Measurements from ENCODE around the gene KRTAP10-11. TPM values are rescaled to one million over a fixed set of nuclear protein-coding genes. Genes with fewer than 3 reads are reported as not detected.

Gene KRTAP10-11
- total and polyA plus RNA-seq, 10 donors = not detected

DNA sequence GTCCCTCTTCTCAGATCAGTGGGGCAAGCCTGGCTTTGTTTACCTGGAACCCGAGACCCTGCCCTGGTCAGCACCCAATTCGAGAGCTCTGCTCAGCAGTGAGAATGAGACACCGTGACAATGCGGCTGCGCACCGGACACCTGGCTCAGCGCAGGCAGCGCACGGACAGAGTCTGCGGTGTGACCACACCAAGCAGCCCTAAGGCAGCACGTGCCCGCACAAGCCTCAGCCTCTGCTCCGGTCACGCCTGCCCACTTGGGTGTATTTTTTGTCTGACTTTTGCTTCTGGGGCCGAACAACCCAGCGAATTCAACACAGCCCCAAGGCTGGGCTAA, 29.7 kb upstream of the KRTAP10-11 start:
- Histone ChIP-seq H3K27me3 (replicated peaks in 1 of 7) (peaks cover 0 to 41% (median 0%) of the 10 kb centered on the region in 7 donors), H3K27ac (no peak overlapping the region), H3K9me3 (peaks cover 0 to 28% (median 22%) of the 10 kb centered on the region in 8 donors), H3K36me3 (no peaks in the 10 kb centered on the region), H3K4me3 (no peak overlapping the region), H3K4me1 (peaks cover 0 to 18% (median 5%) of the 10 kb centered on the region in 6 donors)
- DNase-seq = no peak
- WGBS, 5 donors = 86 to 93% (median 86%) methylated on average over 16 of the region's 16 CpGs
- TF ChIP-seq POLR2A (IDR thresholded peaks at IDR 0.05) (no peak), POLR2AphosphoS5 (IDR thresholded peaks at IDR 0.05) (no peak)
- TF ChIP-seq, protein P1, sequence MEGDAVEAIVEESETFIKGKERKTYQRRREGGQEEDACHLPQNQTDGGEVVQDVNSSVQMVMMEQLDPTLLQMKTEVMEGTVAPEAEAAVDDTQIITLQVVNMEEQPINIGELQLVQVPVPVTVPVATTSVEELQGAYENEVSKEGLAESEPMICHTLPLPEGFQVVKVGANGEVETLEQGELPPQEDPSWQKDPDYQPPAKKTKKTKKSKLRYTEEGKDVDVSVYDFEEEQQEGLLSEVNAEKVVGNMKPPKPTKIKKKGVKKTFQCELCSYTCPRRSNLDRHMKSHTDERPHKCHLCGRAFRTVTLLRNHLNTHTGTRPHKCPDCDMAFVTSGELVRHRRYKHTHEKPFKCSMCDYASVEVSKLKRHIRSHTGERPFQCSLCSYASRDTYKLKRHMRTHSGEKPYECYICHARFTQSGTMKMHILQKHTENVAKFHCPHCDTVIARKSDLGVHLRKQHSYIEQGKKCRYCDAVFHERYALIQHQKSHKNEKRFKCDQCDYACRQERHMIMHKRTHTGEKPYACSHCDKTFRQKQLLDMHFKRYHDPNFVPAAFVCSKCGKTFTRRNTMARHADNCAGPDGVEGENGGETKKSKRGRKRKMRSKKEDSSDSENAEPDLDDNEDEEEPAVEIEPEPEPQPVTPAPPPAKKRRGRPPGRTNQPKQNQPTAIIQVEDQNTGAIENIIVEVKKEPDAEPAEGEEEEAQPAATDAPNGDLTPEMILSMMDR (IDR thresholded peaks at IDR 0.05 in 8 of 11, conservative IDR thresholded peaks at IDR 0.05 in 3 of 11) = no peak
- intact Hi-C loops (cut with DNase I; ENCODE audit: low total_unique reads) = no loop called here

DNA sequence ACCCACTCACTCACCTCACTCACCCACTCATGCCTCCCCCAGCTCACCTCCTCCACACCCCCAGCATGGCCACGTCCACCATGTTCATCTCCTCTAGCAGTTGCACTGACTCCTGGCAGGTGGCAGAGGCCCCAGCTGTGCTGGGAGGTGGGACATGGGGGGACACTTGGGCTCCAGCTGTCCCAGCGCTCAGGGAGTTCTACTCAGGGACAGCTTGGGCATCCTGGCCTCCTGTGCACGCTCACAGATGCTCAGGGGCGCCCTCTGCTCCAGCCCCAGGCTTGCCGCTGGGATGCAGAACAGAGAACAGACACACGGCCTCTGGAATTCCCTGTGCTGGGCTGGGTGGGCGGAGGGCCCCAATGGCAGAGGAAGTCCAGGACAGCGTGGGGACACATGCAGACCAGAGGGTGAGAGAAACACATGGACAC, 29.1 kb upstream of the KRTAP10-11 start:
- 69 to 87% (median 70%) methylated on average over 5 to 8 of the region's 8 CpGs for WGBS, 5 donors
- no peak for DNase-seq
- Histone ChIP-seq H3K4me1 (peaks cover 0 to 18% (median 5%) of the 10 kb centered on the region in 6 donors), H3K27ac (no peak overlapping the region), H3K27me3 (replicated peaks in 1 of 7) (peaks cover 0 to 41% (median 0%) of the 10 kb centered on the region in 7 donors), H3K36me3 (no peaks in the 10 kb centered on the region), H3K9me3 (peaks cover 0 to 28% (median 18%) of the 10 kb centered on the region in 8 donors), H3K4me3 (no peak overlapping the region)
- intact Hi-C loops (cut with DNase I; ENCODE audit: low total_unique reads) = no loop called here
- TF ChIP-seq POLR2AphosphoS5 (IDR thresholded peaks at IDR 0.05) = no peak
- no peak for TF ChIP-seq POLR2A (IDR thresholded peaks at IDR 0.05)
- TF ChIP-seq, protein P1 (IDR thresholded peaks at IDR 0.05 in 8 of 11, conservative IDR thresholded peaks at IDR 0.05 in 3 of 11) = no peak

DNA sequence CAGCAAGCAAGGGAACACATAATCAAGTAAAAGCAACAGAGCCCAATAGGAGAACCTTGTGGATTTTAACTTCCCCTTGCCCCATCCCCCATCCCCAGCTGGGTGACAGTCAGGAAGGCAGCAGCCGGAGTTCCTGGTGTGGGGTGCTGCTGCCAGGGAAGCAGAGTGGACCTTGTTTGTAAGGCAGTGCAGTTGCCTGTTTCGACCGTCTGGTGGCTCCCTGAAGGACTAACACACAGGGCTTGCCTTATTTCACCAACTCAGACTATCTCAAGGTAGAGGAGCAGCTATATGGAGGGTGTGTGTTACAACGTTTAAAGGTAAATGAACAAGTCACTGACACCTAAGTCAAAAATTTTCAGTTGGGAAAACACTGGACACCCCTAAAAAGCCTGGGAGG, 27.7 kb upstream of the KRTAP10-11 start:
- intact Hi-C loops (cut with DNase I; ENCODE audit: low total_unique reads) = no loop called here
- H3K27ac ChIP-seq = peak overlapping the region in 7 of 8 donors; percentile 45 to 84 (median 69)
- peak; percentile 74 for DNase-seq

DNA sequence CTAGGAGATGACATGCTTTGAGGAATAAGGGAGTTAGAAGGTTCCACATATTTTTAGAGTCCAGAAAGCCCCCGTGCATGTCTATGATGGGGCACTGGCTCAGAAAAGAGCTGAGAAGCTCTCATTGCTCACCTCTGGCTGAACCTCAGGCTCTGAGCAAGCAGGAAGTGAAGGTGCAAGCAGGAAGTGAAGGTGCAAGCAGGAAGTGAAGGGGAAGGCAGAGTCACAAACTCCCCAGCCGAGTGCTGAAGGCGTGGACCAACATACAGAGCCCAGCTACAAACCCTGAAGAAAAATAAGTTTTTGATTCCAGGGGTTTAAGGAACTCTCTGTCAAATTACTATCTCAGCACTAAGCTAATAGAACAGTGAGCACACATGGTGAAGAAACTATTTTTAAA, 27.3 kb upstream of the KRTAP10-11 start:
- Histone ChIP-seq H3K27me3 (replicated peaks in 1 of 7) (peaks cover 0 to 24% (median 0%) of the 10 kb centered on the region in 7 donors), H3K27ac (peak overlapping the region; percentile 22 to 84 (median 64)), H3K36me3 (no peaks in the 10 kb centered on the region), H3K4me1 (peaks cover 0 to 18% (median 5%) of the 10 kb centered on the region in 6 donors), H3K9me3 (peaks cover 5 to 44% (median 34%) of the 10 kb centered on the region in 8 donors), H3K4me3 (peak overlapping the region in 1 of 8 donors; percentile 5)
- 36 to 60% (median 46%) methylated on average over 3 of the region's 3 CpGs for WGBS, 5 donors
- peak; percentile 76 for DNase-seq
- TF ChIP-seq POLR2A (IDR thresholded peaks at IDR 0.05) (no peak), POLR2AphosphoS5 (IDR thresholded peaks at IDR 0.05) (peak in 1 of 3 donors; percentile 36)
- intact Hi-C loops (cut with DNase I; ENCODE audit: low total_unique reads) = no loop called here

More for the DNA sequence above, 27.7 kb upstream of the KRTAP10-11 start:
- H3K27me3 ChIP-seq (replicated peaks in 1 of 7) = peaks cover 0 to 28% (median 0%) of the 10 kb centered on the region in 7 donors
- H3K36me3 ChIP-seq = no peaks in the 10 kb centered on the region
- TF ChIP-seq POLR2A (IDR thresholded peaks at IDR 0.05) = no peak
- TF ChIP-seq, protein P1 (IDR thresholded peaks at IDR 0.05 in 8 of 11, conservative IDR thresholded peaks at IDR 0.05 in 3 of 11) = peak in 5 of 11 experiments; percentile 19 to 34 (median 26)
- 26 to 40% (median 37%) methylated on average over 4 of the region's 4 CpGs for WGBS, 5 donors
- H3K4me1 ChIP-seq = peaks cover 0 to 18% (median 5%) of the 10 kb centered on the region in 6 donors
- peaks cover 1 to 40% (median 30%) of the 10 kb centered on the region in 8 donors for H3K9me3 ChIP-seq
- H3K4me3 ChIP-seq = peak overlapping the region in 1 of 8 donors; percentile 5

All from spleen (tissue), 11 donors.